GM21717 (cell line): Measurements from ENCODE around the gene IL1RAPL2.
"Not testable (repeated sequence)": the region's sequence is repeated elsewhere in the genome, so short reads cannot be mapped to it uniquely, and the experiment has no call there.

Source experiments
- ATAC-seq: cut with Tn5 transposase; IDR thresholded peaks from one replicate; pipeline ENCODE4 v1.9.1; 2021; ENCODE audit warnings: mild to moderate bottlenecking, moderate library complexity; ENCODE audit not compliant: unreplicated experiment

IL1RAPL2 gene

DNA sequence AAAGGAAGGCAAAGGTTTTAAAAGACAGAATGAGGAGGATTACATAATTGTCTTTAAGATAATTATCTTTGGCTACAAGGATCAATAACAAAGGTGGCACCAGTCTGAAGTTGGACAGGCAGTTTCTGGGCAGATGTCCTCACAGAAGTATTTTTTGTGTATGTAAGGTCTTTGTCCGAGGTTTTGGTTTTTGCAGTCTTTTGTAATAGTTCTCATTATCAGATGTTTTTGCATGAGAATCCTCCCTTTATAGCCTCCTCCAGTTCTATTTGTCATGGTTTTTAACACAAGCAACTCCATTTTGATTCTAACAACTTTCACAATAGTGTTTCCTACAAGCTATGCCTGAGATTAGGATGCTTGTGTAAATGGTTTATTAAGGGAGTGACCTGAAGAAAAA lies 286.2 kb downstream of the IL1RAPL2 start:
- ATAC-seq: no peak

DNA sequence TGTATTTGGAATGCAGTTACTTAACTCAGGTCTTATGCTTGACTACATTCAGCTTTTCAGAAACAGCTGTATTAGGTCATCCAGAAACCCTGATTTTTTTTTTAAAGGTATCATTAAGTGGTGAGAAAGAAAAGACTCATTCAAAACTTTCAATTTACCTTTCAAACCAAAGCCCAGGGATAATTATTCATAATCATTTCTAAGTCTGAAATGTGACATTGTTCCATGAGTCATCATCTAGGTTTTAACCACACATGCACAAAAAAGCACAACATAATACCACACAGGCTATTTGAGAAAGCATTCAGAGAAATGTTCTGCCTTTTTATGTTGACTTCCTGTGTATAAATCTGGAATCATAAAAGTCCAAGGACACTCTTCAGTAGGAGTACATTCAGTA lies 288.2 kb downstream of the IL1RAPL2 start:
- no peak for ATAC-seq

DNA sequence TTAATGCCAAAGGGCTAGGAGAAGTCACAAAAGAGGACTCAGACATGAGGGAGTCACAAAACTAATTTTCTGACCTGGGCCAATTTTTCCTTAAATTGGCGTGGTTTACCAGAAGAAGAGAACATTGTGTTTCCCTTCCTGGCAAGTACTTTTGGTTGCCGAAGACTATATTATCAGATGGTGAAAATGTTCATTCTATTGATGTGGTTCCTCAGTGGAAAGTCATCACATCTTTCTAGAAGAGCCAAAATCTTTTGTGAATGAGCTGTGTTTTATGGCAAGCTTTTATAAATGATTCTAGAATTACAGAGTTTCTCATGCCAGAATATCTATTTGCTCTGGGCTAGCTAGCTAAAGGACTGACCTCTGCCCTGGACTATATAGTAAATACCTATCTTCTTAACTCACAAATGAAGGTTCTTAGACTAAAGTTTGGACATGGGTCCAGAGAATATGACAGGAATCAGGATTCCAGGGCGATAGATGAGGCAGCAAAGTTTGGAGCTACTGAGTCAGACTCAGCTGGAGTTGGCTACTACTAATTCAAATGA lies 288.9 kb downstream of the IL1RAPL2 start:
- no peak for ATAC-seq

DNA sequence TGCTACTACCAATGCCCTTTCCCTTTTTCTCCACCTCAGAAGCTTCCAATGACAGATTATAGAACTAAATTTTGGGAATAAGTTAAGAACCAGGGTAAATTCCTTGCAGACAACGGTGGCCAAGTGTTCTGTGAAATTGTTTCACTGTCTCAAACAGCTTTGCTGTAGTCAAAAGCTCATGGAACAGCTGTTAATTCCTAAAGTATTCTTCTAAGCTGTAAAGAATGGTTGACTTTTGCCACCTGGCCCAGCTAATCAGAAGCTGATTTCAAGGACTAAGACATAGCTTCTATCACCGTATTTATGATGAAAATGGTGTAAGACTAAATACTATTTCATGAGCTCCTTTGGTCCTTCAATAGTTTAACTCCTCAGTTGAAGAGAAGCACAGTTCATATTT lies 297.5 kb downstream of the IL1RAPL2 start:
- no peak for ATAC-seq

DNA sequence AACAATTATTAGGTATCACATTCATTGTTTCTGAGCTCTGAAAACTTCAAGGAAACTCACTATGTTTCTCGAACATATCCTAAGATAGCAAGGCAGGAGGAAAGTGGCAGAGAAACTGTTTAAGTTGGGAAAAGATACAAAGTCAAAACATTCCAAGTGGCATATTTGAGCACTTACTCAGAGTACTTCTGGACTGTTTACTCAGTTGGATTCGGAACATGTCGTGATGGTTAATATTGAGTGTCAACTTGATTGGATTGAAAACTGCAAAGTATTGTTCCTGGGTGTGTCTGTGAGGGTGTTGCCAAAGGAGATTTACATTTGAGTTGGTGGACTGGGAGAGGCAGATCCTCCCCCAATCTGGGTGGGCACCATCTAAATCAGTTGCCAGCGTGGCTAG lies 298.3 kb downstream of the IL1RAPL2 start:
- ATAC-seq: no peak

DNA sequence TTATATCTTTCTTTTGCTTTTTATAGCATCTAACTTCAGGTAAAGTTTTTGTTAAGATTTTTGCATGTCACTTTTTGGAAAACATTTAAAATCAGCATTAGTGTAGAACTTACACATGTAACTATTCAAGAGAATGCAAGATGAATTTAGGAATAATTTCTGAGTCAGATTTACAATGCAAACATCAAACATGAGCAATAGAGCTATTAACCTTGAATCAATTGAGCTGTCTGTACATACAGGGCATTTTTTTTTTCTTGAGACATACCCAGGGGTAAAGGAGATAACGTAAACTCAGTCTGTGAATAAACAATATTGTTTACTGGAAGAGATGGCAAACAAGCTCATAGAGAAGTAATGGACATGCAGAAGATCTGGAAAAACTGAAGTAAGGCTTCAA lies 311.5 kb downstream of the IL1RAPL2 start:
- ATAC-seq: no peak

DNA sequence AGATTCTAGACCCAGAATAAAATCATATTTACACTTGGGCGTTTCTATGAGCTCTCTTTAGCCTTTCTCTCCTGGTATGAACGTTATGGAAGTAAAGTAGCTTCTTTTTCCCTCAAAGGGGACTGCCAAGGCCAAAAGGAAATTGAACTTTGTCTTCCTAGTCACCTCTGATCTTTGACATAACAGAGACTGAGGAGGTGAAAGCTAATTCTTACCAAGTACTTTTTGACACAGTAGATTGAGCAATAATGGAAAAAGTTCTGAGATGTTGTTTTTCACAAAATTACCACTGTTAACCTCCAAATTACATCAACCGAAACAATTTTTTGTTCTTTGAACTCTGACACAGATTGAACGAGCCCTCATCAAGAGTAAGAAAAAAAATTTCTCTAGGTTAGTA lies 336.1 kb downstream of the IL1RAPL2 start:
- no peak for ATAC-seq

DNA sequence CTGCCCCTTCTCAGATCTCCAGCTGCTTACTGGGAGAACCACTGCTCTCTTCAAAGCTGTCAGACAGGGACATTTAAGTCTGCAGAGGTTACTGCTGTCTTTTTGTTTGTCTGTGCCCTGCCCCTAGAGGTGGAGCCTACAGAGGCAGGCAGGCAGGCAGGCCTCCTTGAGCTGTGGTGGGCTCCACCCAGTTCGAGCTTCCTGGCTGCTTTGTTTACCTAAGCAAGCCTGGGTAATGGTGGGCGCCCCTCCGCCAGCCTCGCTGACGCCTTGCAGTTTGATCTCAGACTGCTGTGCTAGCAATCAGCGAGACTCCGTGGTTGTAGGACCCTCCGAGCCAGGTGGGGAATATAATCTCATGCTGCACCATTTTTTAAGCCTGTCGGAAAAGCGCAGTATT lies 343.7 kb downstream of the IL1RAPL2 start:
- not testable (repeated sequence) for ATAC-seq

DNA sequence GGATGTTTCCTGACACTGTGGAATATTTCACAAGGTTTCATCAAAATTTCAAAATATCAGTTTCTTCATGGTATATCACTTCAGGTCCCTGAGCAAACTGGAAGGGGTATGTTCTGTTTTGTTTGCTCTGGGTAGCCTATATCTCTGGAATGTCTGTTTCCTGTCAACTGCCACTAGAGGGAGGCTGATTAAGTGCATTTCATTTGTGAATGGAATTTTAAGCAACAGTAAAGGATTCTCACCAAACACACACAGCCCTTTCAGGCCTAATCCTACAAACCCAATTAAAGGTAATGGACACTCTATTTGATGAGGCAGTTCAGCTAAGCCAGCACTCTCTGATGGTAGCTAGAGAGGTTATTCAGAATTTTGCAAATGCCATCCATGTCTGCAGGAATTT lies 347.3 kb downstream of the IL1RAPL2 start:
- no peak for ATAC-seq

DNA sequence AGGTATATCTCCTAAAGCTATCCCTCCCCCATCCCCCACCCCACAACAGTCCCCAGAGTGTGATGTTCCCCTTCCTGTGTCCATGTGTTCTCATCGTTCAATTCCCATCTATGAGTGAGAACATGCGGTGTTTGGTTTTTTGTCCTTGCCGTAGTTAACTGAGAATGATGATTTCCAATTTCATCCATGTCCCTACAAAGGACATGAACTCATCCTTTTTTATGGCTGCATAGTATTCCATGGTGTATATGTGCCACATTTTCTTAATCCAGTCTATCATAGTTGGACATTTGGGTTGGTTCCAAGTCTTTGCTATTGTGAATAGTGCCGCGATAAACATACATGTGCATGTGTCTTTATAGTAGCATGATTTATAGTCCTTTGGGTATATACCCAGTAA lies 348.7 kb downstream of the IL1RAPL2 start:
- ATAC-seq: not testable (repeated sequence)

DNA sequence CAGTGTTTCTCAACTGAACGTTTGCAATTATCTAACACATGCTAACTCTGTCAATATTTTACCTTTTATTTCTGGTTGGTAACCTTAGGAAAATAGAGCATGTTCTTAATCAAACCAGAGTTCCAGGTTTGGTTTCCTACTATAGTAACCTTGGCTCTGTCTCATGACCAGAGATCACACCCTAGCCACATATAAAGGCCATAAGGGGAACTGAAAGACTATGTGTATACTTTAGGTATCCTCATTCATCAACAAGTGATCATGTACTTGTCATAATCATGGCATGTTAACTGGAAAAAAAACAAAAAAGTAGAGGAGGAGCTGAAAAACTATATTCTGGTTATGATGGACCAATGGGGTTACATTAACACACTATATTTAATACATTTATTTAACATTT lies 352.1 kb downstream of the IL1RAPL2 start:
- no peak for ATAC-seq

DNA sequence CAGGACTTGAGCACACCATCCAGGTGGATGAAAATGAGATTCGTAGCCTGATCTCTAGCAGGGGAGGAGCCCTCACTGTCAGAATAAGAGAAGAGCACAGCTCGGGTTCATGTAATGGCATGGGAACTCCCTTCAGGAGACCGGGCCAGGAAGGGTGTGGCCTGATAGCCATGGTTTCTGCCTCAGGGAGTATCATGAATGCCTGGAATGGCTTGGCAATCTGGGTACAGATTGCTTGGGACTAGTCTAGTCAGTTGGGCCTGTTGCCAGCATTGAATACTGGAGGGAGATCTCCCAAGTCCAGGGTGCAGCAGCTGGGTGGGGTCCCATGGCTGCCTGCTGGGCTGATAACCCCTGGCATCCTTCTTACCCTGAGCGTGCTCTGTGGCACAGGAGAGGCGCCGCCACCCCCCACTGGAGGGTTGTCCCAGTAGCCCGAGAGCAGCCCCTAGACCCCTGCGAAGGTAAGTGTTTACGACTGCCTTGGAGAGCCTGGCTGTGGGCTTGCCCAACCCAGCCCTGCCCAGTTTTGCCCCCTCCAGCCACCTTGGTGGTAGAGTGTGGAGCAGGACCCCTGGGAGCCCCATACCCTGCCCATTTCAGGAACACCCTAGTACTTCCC lies 355.7 kb downstream of the IL1RAPL2 start:
- ATAC-seq: no peak

DNA sequence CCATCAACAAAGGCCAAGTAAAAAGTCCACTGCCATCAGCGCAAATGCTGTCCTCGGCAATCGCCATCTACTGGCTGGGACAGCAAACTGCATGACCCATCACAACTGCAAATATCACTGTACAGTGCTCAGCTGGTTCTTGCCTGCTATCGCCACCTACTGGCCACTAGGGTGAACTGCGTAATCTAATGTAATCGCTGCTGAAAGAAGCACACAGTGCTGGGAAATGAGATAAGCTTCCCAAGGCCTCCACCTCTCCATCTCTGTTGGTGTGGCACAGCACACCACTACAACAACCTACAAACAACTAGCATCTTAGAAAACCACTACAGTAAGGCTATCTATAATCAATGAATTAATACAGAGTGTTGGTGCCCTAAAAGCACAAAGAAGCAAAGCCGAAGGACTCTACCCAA lies 356.2 kb downstream of the IL1RAPL2 start:
- ATAC-seq: peak; percentile 98

DNA sequence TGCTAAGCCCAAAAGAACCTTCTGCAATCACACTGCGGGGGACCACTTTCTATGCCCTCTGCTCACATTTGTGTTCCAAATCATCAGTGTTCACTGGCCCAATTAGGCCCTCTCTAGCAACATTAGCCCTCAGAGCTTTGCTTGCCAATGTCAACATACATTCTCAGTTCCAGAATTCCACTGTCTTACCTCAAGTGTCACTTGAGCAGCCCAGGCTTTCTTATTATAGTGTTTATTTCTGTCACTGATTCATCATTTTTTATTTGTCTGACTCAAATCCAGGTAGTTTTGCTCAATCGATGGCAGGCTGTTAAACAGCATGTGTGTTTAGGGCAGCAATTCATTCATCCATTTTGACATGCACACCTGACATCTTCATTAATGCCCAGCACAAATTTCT lies 363.3 kb downstream of the IL1RAPL2 start:
- ATAC-seq: no peak

DNA sequence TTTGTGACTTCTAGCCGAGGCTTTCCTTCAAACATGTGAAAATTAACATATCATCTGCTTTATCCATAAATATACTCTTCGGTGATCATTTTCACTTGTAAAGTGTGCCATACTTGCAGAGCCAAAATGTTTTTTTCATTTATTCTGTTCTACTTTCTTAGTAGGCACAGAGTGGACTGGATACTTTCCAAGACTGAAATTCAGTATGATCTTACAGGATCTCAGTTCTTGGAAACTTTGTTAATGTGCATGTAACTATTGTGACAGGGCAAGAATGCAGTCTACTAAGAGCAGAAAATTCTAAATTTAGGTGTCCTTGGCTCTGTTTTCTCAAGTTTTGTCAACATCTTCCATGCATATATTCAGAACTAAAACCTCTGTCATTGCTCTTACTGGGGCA lies 369.6 kb downstream of the IL1RAPL2 start:
- no peak for ATAC-seq

DNA sequence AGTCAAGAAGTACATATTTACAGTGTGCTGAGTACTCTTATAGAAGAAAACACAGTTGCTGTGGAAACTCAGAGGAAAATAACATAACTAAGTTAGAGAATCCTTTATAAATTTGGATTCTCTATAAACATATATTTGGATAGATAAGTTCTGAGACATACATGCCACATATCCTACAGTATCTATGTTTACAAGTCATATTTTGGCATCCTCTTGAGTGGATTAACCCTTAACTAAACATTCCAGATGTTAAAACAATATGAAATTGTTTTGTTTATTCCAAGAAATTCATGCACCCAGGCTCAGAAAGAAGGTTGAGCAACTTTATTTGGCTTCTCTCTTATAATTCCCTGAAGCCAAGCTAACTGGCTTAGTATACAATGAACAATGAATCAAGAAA lies 387.3 kb downstream of the IL1RAPL2 start:
- ATAC-seq: no peak

DNA sequence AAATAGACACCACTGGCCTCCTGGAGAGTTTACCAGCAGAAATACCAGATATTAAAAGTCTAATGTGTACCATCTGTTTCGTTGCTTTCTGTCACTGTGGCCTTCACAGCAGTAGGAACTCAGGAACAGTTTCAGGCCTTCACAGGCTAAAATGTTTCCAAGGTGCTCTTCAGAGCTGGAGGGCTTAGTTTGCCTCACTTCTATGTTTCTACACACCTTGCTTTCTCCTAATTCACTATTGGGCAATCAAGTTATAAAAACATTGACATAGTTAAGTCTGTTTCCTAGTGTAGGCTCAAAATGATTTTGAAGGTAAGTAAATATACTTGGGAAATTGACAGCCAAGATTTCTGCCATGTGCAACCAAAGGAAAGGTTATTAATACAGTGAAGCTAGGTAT lies 395.9 kb downstream of the IL1RAPL2 start:
- no peak for ATAC-seq

DNA sequence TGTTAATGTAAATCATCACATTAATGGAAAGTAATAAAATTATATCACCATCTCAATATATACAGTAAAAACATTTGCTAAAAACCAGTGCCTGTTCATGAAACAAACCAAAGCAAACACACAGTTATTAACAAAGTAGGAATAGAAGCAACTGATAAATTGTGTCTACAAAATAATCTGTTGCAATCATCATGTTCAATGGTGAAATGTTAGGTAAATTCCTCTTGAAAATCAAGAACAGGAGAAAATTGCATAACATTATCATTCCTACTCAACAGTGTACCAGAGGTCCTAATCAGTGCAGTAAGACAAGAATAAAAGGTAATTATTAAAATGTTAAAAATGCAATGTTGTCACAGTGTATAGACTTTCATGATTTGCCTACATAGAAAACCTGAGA lies 402.2 kb downstream of the IL1RAPL2 start:
- ATAC-seq: no peak

DNA sequence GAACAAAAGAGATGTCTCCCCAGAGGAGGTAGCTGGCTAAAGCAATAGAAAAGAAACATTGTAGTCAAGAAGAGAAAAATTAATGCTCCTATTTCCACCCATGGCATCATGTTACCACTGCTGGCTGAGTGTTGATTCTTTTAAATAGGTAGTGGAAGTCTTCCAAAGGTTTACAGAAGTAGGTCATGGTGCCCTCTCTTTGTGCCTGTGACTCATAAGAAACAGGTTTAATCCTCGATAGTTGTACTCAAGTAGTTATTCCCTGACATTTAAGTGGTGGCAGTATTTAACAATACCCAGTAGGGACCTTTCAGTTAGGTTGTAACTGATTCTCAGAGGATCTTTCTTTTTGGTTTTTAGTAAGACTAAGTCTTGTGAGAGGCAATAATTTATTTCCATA lies 406.7 kb downstream of the IL1RAPL2 start:
- ATAC-seq: no peak

DNA sequence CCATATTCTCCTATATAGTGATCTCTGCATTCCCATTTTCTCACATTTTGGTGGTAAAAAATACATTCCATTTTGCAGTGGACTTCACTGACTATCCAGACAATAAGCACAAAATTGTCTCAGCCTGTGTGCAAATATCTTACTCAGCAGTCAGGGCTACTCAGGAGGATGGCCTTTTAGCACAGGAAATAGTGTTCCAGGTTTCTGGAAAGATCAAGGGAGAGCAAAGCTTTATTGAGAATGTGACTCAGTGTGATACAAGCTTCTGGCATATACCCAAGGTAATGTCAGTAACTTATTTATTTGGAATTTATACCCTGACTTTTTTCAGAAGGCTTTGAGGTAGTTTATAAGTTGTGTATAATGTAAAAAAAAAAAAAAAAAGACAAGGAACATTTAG lies 421.1 kb downstream of the IL1RAPL2 start:
- ATAC-seq: no peak

DNA sequence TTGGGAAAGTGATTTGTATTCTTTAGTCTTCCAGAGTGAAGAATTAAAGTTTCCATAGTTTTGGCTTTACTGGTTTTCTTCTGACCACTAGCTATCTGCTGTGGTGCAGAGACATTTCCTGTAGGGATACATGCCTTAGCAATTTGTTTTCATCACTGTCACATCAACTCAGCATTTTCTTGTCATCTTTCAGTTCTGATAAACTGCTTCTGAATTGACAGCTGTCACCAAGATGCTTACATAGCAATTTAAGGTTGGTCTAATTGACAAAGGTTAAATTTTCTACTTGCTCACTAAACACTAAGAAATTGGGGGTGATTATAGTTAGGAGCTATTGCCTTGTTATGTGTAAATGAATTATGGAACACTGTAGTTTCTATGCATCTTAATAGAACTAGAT lies 422.0 kb downstream of the IL1RAPL2 start:
- ATAC-seq: no peak

DNA sequence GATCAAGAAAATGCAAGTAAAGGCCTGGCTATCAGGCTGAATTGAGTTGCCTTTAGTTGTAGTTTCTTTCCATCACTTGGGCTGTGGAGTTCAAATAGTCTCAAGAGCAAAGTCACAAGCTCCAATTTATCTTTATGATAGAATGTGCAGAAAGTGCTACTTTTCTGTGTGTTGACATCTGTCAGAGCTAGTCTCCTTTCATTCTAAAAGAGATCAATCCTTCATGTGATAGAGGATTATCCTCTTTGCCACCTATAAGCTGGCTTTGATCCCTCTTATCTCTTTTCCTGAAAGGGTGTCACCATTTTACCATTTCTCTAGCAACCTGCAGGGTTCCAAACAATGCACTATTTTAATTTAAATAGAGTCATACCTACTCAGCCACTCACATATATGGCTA lies 429.5 kb downstream of the IL1RAPL2 start:
- no peak for ATAC-seq

DNA sequence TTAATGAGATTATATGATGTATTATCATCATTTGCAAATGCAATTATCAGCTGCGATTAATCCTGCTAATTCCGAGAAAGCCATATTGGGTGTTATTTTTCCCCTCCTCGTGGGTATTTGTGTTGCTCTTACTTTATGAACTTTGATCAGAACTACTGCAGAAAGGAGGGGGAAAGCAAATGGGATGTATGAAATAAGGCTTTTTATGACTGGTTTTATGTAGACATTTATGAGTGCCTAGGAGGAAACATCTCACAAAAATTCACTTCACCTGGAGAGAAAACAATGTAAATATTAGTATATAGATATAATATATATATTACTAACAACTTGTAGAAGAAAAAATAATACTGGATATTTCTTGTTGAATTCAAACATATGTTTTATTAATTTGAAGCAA lies 440.1 kb downstream of the IL1RAPL2 start:
- ATAC-seq: no peak
